ENCODE results near the gene ROBO3.
A peak's percentile ranks its signal among the peaks of the same experiment; 100 is the strongest.

Gene ROBO3

DNA sequence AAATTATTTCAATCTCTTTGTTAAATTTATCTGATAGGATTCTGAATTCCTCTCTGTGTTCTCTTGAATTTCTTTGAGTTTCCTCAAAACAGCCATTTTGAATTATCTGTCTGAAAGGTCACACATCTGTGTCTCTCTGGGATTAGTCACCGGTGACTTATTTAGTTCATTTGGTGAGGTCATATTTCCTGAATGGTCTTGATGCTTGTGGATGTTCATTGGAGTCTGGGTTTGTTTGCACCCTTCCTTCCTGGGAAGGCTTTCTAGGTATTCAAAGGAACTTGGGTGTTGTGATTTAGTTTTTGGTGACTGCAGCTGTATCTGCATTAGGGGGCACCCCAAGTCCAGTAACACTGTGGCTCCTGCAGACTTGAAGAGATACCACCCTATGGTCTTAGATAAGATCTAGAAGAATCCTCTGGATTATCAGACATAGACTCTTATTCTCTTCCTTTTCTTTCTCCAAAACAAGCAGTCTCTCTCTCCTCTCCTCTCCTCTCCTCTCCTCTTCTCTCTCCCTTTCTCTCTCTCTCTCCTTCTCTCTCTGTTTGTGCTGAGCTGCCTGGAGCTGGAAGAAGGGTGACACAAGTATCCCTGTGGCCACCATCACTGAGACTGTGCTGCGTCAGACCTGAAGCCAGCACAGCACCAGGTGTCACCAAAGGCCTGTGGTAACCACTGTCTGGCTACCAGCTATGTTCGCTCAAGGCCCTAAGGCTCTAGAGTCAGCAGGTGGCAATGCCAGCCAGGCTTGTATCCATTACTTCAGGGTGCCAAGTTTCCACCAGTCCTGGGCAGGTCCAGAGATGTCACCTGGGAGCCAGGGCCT, 50.5 kb downstream of the ROBO3 start:
- Histone ChIP-seq H3K27me3 (no peaks in the 10 kb centered on the region), H3K36me3 (no peaks in the 10 kb centered on the region), H3K9ac (no peak overlapping the region), H4K20me1 (no peaks in the 10 kb centered on the region), H3K27ac (no peak overlapping the region), H3K9me3 (peaks cover 25% of the 10 kb centered on the region), H3K4me3 (no peak overlapping the region), H3K4me2 (no peak overlapping the region), H3K4me1 (peaks cover 10% of the 10 kb centered on the region)
- TF ChIP-seq Cebpa-rat (IDR thresholded peaks at IDR 0.05): no peak

DNA sequence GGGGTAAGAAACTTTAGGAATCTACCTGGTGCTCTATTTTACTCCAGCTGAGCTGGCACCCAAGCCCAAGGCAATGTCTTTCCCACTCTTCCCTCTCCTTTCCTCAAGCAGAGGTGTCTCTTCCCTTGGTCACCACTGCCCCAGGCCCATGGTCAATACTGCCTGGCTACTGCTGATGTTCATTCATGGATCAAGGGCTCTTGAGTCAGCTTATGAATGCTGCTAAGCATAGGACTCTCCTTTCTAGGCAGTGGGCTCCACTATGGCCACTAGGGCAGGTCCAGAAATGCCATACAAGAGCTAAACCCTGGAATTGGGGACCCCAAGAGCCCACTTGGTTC, 51.1 kb downstream of the ROBO3 start:
- Histone ChIP-seq H3K4me3 (no peak overlapping the region), H4K20me1 (no peaks in the 10 kb centered on the region), H3K36me3 (no peaks in the 10 kb centered on the region), H3K9ac (no peak overlapping the region), H3K4me1 (peaks cover 16% of the 10 kb centered on the region), H3K27me3 (peaks cover 4% of the 10 kb centered on the region; the same call in 1 of the 2 replicates), H3K9me3 (peaks cover 24% of the 10 kb centered on the region), H3K27ac (no peak overlapping the region), H3K4me2 (no peak overlapping the region)
- no peak for TF ChIP-seq Cebpa-rat (IDR thresholded peaks at IDR 0.05)

- Histone ChIP-seq H3K4me2 (no peak overlapping the region), H3K9ac (no peak overlapping the region), H3K9me3 (peaks cover 16% of the 10 kb centered on the region), H4K20me1 (no peaks in the 10 kb centered on the region), H3K27me3 (peaks cover 6% of the 10 kb centered on the region; the same call in 1 of the 2 replicates), H3K27ac (no peak overlapping the region), H3K4me1 (peaks cover 17% of the 10 kb centered on the region), H3K4me3 (no peak overlapping the region), H3K36me3 (no peaks in the 10 kb centered on the region)
- TF ChIP-seq Cebpa-rat (IDR thresholded peaks at IDR 0.05): no peak
Measured at GRCh38 chr11:124917115-124917637, 51.9 kb downstream of the ROBO3 start.

GRCh38 chr11:124918950-124919349, 53.7 kb downstream of the ROBO3 start, which contains the start of gene HEPN1:
HEPN1 (plus strand) TSS chr11:124919250.
- no peak for TF ChIP-seq Cebpa-rat (IDR thresholded peaks at IDR 0.05)
- Histone ChIP-seq H3K4me2 (peak within 1 kb of the TSS; percentile 78), H3K27ac (no peak within 1 kb of the TSS)

DNA sequence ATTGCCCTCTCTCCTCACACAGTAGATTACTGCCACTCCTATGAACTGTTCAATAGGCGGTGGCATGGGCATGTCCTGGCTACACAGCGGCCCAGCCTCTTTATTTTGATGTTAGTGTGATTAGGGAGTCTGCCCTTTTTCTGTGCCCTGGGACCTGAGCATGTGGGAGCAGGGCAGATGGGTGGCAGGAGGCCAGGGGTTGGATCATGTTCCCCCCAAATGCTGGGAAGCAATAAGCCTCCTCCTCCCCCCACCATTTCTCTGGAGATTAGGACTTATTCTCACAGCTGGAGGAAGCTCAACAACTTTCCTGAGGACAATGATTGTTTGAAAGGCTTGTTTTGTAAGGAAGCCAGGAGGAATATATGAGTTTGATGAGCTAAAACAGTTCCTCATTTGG, 54.7 kb downstream of the ROBO3 start:
- Histone ChIP-seq H3K4me1 (peaks cover 17% of the 10 kb centered on the region), H3K9me3 (peaks cover 5% of the 10 kb centered on the region), H3K9ac (no peak overlapping the region), H3K27ac (no peak overlapping the region), H3K36me3 (no peaks in the 10 kb centered on the region), H3K27me3 (peaks cover 6% of the 10 kb centered on the region), H3K4me2 (peak overlapping the region; percentile 78), H3K4me3 (no peak overlapping the region), H4K20me1 (no peaks in the 10 kb centered on the region)
- TF ChIP-seq Cebpa-rat (IDR thresholded peaks at IDR 0.05): no peak

More at GRCh38 chr11:124918950-124919349, 53.7 kb downstream of the ROBO3 start, which contains the start of gene HEPN1:
- Histone ChIP-seq H3K9ac (no peak within 1 kb of the TSS), H3K4me3 (no peak within 1 kb of the TSS), H4K20me1 (no peaks in the 10 kb centered on the region), H3K4me1 (peaks cover 17% of the 10 kb centered on the region), H3K9me3 (peaks cover 5% of the 10 kb centered on the region), H3K27me3 (peaks cover 6% of the 10 kb centered on the region; the same call in 1 of the 2 replicates), H3K36me3 (no peaks in the 10 kb centered on the region)

DNA sequence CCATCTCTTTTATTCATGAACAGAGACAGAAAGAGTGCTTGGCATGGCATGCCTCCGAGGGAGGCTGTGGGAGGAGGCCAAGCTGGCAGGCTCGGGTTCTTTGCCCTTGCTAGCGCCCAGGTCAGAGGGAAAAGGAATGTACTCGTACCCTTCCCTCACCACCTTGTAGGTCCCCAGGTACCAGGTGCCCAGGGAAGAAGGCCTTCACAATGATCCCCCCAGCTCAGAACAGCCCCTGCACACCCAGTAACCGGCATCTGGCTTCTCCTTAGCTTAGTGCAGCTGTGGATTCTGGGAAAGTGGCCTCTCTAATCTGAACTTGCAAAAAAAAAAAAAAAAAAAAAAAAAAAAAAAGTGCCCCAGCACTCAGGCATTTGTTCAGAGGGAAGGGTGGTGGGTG, 55.1 kb downstream of the ROBO3 start:
- TF ChIP-seq Cebpa-rat (IDR thresholded peaks at IDR 0.05): no peak
- peak overlapping the region; percentile 48 for H3K4me3 ChIP-seq
- H3K4me1 ChIP-seq: peaks cover 17% of the 10 kb centered on the region
- H3K27me3 ChIP-seq: peaks cover 6% of the 10 kb centered on the region
- H3K9me3 ChIP-seq: peaks cover 5% of the 10 kb centered on the region
- no peaks in the 10 kb centered on the region for H4K20me1 ChIP-seq
- H3K36me3 ChIP-seq: no peaks in the 10 kb centered on the region
- no peak overlapping the region for H3K9ac ChIP-seq
- H3K27ac ChIP-seq: no peak overlapping the region
- peak overlapping the region; percentile 78 for H3K4me2 ChIP-seq

DNA sequence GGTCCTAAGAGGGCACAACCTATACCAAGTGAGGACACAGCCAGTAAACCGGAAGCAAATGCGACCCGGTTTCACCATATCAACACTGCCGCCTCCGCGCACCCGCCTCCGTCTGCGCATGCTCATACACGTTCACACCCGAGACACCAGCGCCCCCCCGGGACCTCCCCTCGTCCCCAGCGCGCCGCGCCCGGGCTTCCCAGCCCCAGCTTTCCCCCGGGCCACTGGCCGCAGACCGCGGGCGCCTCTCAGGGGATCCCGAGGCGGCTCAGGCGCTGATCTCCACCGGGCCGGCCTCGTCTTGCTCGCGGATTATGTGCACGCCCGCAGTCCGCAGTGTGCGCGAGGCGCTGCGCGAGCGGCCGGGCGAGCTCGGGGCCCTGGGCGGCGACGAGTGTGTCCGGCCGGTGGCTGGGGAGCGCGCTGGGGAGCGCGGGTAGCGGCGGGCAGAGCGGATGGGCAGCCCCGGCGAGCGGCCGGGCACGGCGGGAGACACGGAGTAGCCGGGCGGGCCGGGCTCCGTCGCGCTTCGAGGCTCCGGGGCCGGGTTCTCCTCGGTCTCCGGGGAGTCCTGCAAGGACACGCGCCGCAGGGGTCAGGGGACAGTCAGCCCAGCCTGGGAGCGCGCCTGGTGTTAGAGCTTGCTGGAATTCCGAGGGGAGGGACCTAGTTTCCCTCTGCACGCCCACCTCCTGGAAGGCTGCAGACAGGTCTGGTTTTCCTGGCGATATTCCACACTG, 55.8 kb downstream of the ROBO3 start:
- H3K4me3 ChIP-seq: peak overlapping the region; percentile 48

GRCh38 chr11:124922831-124923230, 57.6 kb downstream of the ROBO3 start:
- Histone ChIP-seq H3K9ac (no peak overlapping the region), H3K4me1 (peaks cover 17% of the 10 kb centered on the region), H3K27me3 (peaks cover 6% of the 10 kb centered on the region), H3K36me3 (no peaks in the 10 kb centered on the region), H3K4me2 (no peak overlapping the region), H3K9me3 (peaks cover 5% of the 10 kb centered on the region), H4K20me1 (no peaks in the 10 kb centered on the region), H3K27ac (no peak overlapping the region), H3K4me3 (no peak overlapping the region)
- TF ChIP-seq Cebpa-rat (IDR thresholded peaks at IDR 0.05): no peak

More for the DNA sequence above, 55.8 kb downstream of the ROBO3 start:
- H3K4me1 ChIP-seq: peaks cover 17% of the 10 kb centered on the region
- H4K20me1 ChIP-seq: no peaks in the 10 kb centered on the region
- H3K9ac ChIP-seq: no peak overlapping the region
- TF ChIP-seq Cebpa-rat (IDR thresholded peaks at IDR 0.05): no peak
- H3K27ac ChIP-seq: no peak overlapping the region
- peak overlapping the region; percentile 78 for H3K4me2 ChIP-seq
- peaks cover 5% of the 10 kb centered on the region for H3K9me3 ChIP-seq
- H3K36me3 ChIP-seq: no peaks in the 10 kb centered on the region
- H3K27me3 ChIP-seq: peaks cover 6% of the 10 kb centered on the region

DNA sequence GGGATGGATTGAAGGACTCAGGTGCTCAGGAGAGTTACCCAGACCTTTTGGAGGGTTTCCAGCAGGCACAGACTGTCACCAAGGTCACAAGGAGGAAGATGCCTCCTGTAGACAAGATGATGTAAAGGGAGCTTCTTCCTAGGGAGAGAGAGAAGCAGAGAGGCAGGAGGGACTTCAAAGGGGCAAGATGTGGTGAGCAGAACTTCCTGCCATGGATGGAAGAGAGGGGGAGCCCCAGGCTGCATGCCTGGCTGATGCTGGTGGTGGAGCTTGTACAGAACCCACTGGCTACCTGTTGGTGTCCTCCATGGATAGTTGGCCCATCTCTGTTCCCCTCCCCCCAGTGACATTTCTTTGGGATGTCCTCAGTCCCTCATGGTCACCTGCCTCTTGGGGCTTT, 58.1 kb downstream of the ROBO3 start:
- Histone ChIP-seq H4K20me1 (no peaks in the 10 kb centered on the region), H3K36me3 (no peaks in the 10 kb centered on the region), H3K4me2 (no peak overlapping the region), H3K4me1 (peaks cover 17% of the 10 kb centered on the region), H3K27me3 (peaks cover 6% of the 10 kb centered on the region), H3K27ac (no peak overlapping the region), H3K4me3 (no peak overlapping the region), H3K9me3 (peaks cover 5% of the 10 kb centered on the region), H3K9ac (no peak overlapping the region)
- no peak for TF ChIP-seq Cebpa-rat (IDR thresholded peaks at IDR 0.05)

All from BLaER1 (cell line).